NCI-H748 treated with DMSO at 0.1 percent for 48 hours (cell line): ENCODE data around the gene FSD2.
A peak's percentile ranks its signal among the peaks of the same experiment; 100 is the strongest.
"Not testable (repeated sequence)": the region's sequence is repeated elsewhere in the genome, so short reads cannot be mapped to it uniquely, and the experiment has no call there.

Experiments used
- DNase-seq: peaks from one replicate; lab custom pipeline; 2025; lab: John Stamatoyannopoulos, UW

The FSD2 gene

DNA sequence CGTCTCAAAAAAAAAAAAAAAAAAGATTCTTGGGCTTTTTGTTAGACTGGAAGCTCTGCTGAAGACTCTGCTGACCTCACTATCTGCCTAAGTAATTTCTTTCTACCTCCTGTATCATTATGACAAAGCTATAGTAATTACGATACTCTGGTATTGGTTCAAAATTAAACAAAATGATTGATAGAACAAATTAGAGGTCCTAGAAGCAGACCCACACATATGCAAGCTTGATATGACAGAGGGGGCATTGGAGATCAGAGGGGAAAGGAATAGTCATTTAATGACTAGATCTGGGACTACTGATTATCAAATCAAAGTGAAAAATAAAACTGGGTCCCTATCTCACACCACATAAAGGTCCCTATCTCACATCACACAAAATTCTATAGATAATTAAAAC, 74.3 kb downstream of the FSD2 start:
- no peak for DNase-seq

DNA sequence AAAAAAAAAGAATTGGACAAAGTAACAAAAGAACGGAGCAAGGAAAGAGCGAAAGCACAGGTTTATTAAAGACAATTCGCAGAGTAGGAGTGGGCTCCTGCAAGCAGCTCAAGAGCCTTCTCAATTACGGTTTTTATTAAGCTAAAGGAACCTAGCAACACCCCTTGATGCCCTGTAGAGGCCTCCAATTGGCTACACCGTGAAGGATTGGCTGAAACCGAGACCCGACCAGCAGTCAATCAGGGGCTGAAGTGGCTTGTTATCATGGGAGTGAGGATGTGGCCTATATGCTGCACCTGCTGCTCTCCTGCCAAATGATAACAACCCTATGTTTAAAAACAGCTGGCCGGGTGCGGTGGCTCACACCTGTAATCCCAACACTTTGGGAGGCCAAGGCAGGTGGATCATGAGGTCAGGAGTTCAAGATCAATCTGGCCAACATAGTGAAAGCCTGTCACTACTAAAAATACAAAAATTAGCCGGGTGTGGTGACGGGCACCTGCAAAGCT, 75.8 kb downstream of the FSD2 start:
- DNase-seq = no peak

DNA sequence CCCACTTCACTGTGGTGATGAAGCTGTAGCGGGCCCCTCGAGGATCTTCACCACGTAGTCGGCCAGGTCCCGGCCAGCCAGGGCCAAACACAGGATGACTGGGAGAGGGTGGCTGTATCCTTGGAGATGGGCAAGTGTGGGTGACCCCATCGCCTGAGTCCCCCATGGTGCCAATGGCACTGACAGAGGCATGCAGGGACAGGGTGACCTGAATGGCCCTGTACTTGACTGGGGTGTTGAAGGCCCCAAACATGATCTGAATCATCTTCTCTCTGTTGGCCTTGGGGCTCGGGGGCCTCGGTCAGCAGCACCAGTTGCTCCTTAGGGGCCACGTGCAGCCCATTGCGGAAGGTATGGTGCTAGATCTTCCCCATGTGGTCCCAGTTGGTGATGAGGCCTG, 79.1 kb downstream of the FSD2 start:
- no peak for DNase-seq

DNA sequence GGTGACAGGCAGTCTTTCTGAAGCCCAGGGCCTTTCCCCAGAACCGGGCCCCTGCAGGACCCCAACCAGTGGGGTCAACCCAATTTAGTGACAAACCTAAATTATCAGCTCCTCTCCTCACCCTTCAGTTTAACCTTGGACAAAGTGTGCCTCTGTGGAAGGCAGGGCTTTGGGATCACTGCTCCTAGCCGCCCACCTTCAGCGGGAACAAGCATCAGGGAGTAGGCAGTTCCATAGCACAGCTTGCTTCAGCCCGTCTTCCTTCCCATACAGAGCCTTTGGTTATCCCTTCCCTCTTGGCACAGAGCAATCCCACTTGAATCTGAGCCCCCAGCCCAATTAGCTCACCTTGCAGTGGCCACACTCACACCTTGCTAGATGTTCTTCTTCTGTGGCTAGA, 90.9 kb downstream of the FSD2 start:
- no peak for DNase-seq

DNA sequence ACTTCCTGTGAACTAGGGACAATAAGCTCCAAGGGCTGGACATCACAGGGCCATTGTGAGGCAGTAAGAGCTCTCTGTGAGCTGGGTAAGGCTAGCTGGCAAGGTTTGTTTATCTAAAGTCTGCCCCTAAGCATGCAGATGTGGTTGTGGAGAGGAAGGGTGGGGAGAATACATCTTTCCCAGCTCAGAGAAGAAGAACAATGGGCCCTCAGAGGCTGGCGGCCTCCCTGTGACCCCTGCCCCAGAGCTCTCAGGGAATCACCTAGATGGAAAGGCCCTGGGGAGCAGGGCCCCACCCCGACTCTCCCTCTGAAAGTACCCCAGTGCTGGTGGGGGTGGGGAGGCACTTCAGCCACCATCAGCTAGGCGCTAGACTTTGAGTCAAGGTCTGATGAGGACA, 91.9 kb downstream of the FSD2 start:
- no peak for DNase-seq

DNA sequence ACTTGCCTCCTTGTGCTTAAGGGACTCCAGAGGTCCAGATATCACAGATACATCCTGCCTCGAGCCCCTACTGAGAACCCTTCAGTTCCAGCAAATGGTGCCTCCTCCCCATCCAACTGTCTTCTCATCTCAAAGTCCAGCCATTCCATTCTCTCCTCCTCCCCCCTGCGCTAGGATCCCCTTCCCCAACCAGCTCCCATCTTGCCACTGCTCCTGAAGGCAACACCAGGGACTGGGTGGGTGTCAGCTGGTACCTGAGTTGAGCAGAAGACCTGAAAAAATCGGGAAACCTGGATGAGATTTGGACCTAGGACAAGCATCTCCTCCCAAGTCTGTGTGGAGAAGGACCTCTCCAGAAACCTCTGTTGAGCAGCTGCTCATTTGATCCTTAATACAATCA, 93.8 kb downstream of the FSD2 start:
- DNase-seq = no peak

DNA sequence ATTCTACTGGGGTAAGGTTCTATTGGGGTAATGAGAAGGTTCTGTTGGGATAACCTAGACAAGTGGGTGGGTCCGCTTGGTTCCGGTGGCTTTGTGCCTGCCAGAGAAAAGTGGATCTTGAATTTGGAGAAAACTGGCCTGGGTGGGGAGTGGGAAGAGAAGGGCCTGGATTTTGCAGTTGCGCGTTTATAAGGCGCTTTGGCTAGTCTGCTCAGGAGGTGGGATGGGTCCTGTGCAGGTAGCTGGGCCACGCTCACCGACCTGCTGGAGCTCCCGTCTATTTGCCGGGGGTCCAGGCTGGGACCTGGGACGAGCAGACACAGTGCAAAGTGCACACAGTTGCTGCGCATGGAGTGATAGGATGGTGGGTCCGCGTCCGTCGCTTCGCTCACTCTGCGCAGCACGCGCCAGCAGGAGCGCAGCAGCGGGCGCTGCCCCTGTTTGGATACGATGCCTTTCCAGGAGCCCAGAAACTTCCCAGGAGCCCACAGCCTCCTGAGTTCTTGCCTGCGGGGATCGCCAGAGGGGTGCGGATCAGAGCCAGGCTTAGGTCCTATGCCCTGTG, 94.9 kb downstream of the FSD2 start:
- DNase-seq = no peak

DNA sequence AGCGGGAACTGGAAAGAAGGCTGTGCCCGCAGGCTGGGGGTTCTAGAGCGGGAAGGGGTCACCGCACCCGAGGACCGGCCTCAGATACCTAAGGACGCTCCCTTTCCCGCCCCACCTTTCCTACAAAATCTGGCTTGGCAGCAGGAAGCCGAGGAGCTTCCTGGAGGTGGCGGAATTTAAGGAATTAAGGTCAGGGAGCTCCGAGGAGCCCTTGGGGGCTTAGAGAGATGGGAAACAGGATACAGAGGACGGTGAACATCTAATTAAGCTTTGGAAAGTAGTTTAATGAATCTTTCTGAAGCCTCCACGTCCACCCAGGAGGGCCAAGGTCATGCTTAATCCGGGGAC, 95.7 kb downstream of the FSD2 start:
- no peak for DNase-seq

DNA sequence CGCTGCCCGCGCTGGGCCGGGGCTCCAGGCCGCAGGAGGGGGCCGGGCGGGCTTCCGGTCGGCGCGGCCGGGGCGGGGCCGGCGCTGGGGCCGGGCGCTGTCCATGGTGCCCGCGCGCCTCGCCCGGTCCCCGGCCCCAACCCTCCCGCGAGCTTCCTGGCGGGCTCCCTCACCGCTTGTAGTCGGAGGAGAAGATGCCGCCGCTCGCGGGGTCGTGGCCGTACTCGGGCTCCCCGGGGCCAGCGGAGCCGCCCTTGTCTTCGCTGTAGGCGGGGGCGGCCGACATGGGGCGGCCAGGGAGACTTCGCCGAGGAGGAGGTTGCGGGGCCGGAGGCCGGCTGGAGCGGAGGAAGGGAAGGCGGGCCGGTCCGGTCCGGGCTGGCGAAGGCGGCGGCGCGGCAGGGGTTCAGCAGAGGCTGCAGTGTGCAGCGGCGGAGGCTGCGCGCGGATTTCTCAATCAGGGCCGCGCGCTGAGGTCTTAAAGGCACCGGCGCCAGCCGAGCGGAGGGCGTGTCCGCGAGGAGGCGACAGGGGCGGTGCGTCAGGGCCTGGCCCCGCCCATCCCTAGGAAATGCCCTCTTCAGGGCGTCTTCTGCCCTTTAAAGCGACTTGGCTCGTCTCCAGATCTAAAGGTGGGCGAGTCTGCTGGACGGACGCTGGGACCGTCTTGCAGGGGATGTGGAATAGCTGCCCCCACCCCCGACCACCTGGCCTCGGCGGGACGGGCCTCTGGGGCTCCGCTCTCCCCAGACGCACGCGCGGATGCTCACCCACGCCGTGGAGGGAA, 96.3 kb downstream of the FSD2 start, which contains the start of gene AP3B2:
Gene AP3B2 (minus strand): TSS at position 455 of the 787 bp plus-strand sequence. CDS start 169 bp downstream, at position 286.
- peak; percentile 66 for DNase-seq

DNA sequence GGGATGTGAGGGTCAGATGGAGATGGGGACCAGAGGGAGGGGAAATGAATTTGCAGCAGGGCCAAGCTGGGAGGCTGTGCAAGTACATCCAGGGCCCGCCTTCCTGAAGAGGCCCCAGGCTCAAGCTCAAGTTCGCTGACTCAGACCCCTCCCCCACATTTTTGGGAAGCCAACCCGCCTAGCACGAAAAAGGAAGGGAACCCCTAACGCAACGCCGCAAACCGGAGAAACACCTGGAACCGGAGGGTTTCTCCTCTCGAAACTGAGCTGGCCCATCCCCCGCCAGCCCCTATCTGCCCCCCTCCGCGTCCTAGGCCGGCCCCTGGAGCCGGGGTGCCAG, 96.8 kb downstream of the FSD2 start:
- no peak for DNase-seq

DNA sequence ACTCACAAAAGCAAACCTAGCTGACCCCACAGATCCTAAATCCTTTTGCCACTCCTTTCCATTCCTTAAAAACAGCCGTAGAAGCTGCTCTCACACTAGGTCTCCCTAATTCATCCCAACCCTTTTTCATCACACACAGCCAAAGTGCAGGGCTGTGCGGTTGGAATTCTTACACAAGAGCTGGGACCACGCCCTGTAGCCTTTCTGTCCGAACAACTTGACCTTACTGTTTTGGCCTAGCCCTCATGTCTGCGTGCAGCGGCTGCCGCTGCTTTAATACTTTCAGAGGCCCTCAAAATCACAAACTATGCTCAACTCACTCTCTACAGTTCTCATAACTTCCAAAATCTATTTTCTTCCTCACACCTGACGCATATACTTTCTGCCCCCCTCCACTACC, 100.0 kb downstream of the FSD2 start:
- DNase-seq = not testable (repeated sequence)
